ENCODE data around the gene VSNL1.

DNA sequence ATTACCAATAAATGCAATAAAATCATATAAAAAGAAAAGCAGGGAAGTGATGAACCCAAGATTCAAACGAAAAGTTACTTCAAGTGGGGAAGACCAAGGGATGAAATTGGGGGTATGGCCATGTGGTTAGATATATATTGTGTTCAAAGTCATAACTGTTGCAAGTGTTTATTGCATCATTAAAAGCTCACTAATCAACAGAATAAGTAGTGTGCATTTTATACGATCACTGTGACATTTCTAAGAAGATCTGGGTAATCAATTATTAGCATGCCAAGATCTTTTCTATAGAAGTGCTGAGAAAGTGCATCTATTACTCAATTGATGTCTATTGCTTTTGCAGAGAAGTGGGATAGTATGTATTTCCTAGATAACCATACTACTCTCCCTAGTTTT lies 52.9 kb downstream of the VSNL1 start:
- TF ChIP-seq, protein P1, sequence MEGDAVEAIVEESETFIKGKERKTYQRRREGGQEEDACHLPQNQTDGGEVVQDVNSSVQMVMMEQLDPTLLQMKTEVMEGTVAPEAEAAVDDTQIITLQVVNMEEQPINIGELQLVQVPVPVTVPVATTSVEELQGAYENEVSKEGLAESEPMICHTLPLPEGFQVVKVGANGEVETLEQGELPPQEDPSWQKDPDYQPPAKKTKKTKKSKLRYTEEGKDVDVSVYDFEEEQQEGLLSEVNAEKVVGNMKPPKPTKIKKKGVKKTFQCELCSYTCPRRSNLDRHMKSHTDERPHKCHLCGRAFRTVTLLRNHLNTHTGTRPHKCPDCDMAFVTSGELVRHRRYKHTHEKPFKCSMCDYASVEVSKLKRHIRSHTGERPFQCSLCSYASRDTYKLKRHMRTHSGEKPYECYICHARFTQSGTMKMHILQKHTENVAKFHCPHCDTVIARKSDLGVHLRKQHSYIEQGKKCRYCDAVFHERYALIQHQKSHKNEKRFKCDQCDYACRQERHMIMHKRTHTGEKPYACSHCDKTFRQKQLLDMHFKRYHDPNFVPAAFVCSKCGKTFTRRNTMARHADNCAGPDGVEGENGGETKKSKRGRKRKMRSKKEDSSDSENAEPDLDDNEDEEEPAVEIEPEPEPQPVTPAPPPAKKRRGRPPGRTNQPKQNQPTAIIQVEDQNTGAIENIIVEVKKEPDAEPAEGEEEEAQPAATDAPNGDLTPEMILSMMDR (conservative IDR thresholded peaks at IDR 0.05) = no peak
- TF ChIP-seq ZFX (IDR thresholded peaks at IDR 0.05) = no peak

Data from C4-2B (cell line).